ENCODE measurements around the gene MARCHF5.

Gene MARCHF5

GRCh38 chr10:92290837-92291615, at the start of gene MARCHF5, which contains the start of gene CPEB3:
Gene MARCHF5 (plus strand): TSS chr10:92291167. CDS start chr10:92291495, 328 bp downstream.
Gene CPEB3 (minus strand): TSS chr10:92291078. CDS start chr10:92240350, 50,728 bp downstream.
- peak; percentile 69 for DNase-seq

GRCh38 chr10:92241501-92241900, 49.5 kb upstream of the MARCHF5 start:
- DNase-seq: no peak

- no peak for DNase-seq
These were observed 48.6 kb upstream of the MARCHF5 start for GRCh38 chr10:92242380-92242779.

GRCh38 chr10:92242910-92243671, 47.9 kb upstream of the MARCHF5 start:
- peak; percentile 25 for DNase-seq

GRCh38 chr10:92244796-92245195, 46.2 kb upstream of the MARCHF5 start:
- no peak for DNase-seq

- DNase-seq: no peak
These were observed 42.4 kb upstream of the MARCHF5 start for GRCh38 chr10:92248566-92248965.

- DNase-seq: no peak
These were observed 27.6 kb upstream of the MARCHF5 start for GRCh38 chr10:92263396-92263795.

GRCh38 chr10:92264249-92264648, 26.7 kb upstream of the MARCHF5 start:
- DNase-seq: no peak

GRCh38 chr10:92265687-92266258, 25.2 kb upstream of the MARCHF5 start:
- no peak for DNase-seq

- no peak for DNase-seq
These were observed 23.6 kb upstream of the MARCHF5 start for GRCh38 chr10:92267343-92267742.

GRCh38 chr10:92268748-92269147, 22.2 kb upstream of the MARCHF5 start:
- no peak for DNase-seq

GRCh38 chr10:92274071-92274470, 16.9 kb upstream of the MARCHF5 start:
- DNase-seq: no peak

GRCh38 chr10:92278996-92279696, 11.8 kb upstream of the MARCHF5 start:
- DNase-seq: no peak

GRCh38 chr10:92284112-92284704, 6.8 kb upstream of the MARCHF5 start:
- DNase-seq: no peak

- DNase-seq: peak; percentile 63
These were observed 711 bp upstream of the MARCHF5 start for GRCh38 chr10:92290076-92290836.

GRCh38 chr10:92291616-92291865, 574 bp downstream of the MARCHF5 start:
- no peak for DNase-seq

GRCh38 chr10:92291921-92292845, 1.2 kb downstream of the MARCHF5 start:
- no peak for DNase-seq

GRCh38 chr10:92298487-92298886, 7.5 kb downstream of the MARCHF5 start:
- no peak for DNase-seq

GRCh38 chr10:92303096-92303495, 12.1 kb downstream of the MARCHF5 start:
- DNase-seq: no peak

- DNase-seq: no peak
These were observed 13.1 kb downstream of the MARCHF5 start for GRCh38 chr10:92304061-92304460.
